HG02943 (cell line): ENCODE data around the gene GALNT11.
"Not testable (repeated sequence)": the region's sequence is repeated elsewhere in the genome, so short reads cannot be mapped to it uniquely, and the experiment has no call there.

Source experiments
- ATAC-seq: cut with Tn5 transposase; IDR thresholded peaks from one replicate; pipeline ENCODE4 v1.9.1; 2021; ENCODE audit warnings: mild to moderate bottlenecking, low read depth, moderate library complexity; ENCODE audit not compliant: unreplicated experiment

Gene GALNT11

GRCh38 chr7:152065800-152066344 is 40.4 kb downstream of the GALNT11 start:
- ATAC-seq = not testable (repeated sequence)

DNA sequence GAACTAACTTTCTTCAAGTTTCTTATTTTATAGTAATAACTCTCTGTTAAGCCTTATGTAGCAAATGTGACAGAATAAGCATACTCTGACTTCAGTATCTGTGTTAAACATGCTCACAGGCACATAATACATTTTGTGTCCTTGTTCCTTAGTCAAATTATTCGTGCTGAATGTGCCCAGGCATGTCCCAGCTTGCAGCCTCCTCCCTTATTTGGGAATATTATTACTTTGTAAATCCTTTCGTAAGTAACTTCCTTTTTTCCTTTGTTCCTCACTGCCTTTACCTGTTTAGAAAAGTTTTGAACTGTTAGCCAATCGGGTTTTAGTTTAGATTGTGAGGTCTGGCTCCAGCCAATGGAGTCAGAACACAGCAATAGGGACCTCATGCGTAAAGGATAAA is 46.9 kb downstream of the GALNT11 start:
- no peak for ATAC-seq

DNA sequence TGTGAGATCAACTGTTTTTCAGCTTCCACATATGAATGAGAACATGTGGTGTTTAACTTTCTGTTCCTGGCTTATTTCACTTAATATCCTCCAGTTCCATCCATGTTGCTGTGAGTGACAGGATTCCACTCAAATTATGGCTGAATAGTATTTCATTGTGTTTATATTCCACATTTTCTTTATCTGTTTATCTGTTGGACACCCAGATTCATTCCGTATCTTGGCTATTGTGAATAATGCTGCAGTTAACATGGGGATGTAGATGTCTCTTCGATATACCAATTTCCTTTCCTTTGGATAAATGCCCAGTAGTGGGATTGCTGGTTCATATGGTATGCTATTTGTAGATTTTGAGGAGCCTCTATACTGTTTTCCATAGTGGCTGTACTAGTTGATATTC is 47.9 kb downstream of the GALNT11 start:
- no peak for ATAC-seq

DNA sequence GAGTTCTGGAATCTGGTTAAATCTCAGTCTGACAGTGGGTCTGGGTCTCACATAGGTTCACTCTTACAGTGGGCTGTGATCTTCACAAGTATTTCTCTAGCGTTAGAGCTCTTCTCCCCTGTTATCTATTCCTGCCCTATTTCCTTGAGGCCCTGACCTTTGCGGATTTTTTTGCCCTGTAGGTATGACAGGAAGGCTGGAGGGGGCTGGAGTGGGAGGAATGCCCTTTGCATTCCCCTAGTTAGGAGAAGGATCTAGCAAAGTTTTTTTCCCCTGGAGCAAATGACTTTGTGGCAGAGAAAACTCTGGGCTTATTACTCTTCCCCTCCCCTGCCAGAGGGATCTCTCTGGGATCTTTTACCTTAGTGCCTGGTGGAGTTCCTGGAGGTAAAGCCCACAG is 49.2 kb downstream of the GALNT11 start:
- ATAC-seq = no peak

- ATAC-seq = not testable (repeated sequence)
Measured at GRCh38 chr7:152075379-152075778, 49.9 kb downstream of the GALNT11 start.

DNA sequence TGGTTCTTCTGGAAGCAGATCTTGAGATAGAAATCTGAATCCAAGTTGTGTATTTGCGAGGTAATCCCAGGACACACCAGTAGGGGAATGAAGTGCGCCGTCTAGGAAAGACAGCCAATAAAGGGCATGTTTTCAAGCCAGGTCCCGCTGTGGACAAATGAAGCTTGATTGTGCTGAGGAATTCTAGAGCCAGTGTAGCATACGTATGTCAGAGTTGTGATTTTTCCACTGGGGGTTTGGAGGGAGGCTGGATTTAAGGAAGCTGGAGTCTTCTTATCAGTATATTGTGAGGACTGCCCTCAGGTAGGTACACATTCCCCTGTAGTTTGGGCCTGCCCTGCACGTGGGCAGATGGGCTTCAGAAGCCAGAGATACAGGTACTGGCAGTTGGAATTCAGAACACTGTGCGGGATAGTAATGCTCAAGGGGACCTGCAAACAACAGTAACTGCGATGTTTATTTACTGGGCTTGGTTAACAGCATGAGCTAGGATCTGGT is 50.9 kb downstream of the GALNT11 start:
- ATAC-seq = no peak

DNA sequence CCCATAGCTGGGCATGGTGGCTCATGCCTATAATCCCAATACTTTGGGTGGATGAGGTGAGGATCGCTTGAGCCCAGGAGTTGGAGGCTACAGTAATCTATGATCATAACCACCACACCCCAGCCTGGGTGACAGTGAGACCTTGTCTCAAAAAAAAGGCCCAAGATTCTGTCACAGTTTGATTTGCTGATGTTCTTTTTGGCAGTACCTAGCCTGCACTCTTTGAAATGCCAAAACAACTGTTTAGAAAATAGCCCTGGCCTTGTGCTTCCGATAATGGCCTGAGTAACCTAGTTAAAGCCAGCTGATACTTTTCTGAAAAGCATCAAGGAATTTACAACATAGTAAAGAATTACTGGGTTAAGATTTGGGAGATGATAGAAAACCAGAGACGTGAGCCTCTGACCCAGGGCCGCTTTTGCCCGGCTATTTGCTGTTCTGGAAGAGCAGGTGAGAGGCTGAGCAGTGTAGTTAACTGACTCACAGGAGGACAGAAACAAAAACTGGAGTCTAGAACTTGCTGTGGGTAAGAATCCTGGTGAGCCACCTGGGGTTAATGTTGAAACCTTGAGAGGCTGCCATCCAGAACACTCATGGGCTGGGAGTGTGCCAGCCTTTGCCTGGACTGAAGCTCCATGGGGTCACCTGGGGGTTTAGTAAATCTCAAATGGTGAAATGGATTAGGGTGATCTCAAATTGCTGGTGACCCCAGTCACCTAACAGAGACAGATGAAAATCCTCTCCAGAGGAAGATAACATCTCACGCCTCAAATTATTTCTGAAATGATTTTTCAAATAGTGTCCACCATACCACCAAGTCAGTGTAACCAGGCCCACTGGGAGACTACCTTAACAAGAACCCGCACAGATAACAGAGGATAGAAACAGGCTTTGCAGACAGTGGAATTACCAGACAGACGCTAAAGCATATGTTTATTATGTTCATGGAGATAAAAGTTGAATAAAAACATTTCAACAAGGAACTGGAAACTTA is 51.8 kb downstream of the GALNT11 start:
- ATAC-seq = no peak

DNA sequence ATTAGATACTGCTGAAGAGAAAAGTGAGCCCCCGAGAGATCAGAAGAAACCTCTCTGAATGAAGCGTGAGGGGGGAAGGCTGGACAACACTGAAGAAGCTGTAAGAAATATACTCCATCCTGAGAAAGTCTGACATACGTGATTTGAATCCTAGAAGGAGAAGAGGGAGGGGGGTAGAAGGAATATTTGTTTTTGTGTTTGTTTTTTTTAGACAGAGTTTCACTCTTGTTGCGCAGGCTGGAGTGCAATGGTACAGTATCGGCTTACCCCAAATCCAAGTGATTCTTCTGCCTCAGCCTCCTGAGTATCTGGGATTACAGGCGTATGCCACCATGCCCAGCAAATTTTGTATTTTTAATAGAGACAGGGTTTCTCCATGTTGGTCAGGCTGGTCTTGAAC is 52.6 kb downstream of the GALNT11 start:
- no peak for ATAC-seq

GRCh38 chr7:152078786-152079185 is 53.3 kb downstream of the GALNT11 start:
- no peak for ATAC-seq

GRCh38 chr7:152081088-152081487 is 55.6 kb downstream of the GALNT11 start:
- ATAC-seq = no peak

GRCh38 chr7:152082073-152082721 is 56.7 kb downstream of the GALNT11 start:
- not testable (repeated sequence) for ATAC-seq

- no peak for ATAC-seq
Measured at GRCh38 chr7:152085131-152085530, 59.7 kb downstream of the GALNT11 start.

DNA sequence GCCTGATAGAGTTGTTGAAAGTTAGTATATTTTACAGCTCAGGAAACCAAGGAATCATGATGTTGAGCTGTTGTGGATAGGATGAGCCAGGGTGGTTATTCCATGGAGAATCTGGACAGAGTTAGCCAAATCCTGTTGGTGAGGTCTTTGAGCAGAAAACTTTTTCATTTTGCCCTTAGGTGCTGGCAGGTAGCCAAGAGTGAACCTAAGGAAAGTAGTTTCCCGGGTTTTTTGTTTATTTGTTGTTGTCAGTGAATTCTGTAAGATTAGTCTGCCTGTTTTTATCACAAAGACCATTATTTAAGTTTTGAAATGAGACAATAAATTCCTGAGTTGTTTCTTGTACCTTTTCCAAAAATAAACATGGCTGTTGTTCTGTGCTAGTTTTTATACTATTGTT is 61.0 kb downstream of the GALNT11 start:
- ATAC-seq = no peak

GRCh38 chr7:152089183-152089582 is 63.7 kb downstream of the GALNT11 start:
- no peak for ATAC-seq

DNA sequence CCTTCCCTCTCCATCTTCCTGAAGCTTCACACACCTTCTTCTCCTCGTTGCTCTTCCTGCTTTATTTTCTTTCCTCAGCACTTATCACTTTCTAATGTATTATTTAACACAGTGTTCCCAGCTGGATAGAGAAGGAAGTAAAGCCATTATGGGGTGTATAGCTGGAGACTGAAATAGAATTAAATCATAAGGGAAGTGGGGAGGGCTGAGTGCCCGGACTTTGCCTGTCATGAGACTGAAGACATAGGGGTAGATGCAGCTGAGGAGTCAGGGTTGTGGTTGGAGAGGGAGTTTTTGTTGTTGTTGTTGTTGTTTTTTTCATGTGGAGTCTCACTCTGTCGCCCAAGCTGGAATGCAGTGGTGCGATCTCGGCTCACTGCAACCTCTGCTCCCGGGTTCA is 65.3 kb downstream of the GALNT11 start:
- ATAC-seq = no peak

- no peak for ATAC-seq
Measured at GRCh38 chr7:152093717-152094116, 68.2 kb downstream of the GALNT11 start.

DNA sequence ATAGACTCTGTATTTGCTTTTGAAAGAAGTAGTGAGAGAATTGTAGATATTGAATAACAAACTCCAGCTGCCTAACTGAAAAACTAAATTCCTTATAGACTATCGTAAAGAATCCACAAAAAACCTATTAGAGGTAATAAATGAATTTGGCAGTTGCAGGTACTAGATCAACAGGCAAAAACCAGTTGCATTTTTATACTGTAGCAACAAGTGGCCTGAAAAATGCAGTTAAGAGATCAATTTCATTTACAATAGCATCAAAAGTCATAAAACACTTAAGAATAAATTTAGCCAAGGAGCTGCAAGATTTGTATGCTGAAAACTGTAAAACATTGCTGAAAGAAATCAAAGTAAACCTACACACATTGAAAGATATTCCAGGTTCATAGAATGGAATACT is 70.3 kb downstream of the GALNT11 start:
- ATAC-seq = no peak

DNA sequence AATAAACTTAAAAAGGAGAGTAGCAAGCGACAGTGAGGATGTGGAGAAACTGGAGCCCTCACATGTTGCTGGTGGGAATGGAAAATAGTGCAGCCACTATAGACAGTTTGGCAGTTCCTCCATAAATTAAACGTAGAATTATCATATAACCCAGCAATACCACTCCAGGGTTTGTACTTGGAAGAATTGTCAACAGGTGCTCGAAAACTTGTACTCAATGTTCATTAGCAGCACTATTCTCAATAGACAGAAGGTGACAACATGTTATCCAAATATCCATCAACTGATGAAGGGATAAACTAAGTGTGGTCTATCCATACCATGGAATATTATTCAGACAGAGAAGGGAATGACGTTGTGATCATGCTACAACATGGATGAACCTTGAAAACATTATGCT is 71.9 kb downstream of the GALNT11 start:
- no peak for ATAC-seq

- no peak for ATAC-seq
Measured at GRCh38 chr7:152103066-152103465, 77.6 kb downstream of the GALNT11 start.

DNA sequence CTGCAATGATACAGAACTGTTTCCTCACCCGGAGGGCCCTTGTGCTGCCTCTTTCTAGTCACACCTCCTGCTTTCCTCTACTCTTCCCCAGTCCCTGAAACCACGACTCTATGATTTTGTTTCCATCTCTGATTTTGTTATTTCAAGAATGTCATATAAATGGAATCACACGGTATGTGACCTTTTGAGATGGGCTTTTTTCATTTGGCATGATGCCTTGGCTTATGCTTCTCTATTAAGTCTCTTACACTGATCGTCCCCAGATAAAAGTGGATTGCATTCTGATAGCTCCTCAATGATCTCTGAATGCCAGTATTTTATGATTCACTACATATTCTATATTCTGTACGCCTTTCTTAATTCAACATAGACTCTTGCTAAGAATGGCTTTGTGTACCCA is 78.2 kb downstream of the GALNT11 start:
- no peak for ATAC-seq

GRCh38 chr7:152105205-152105604 is 79.7 kb downstream of the GALNT11 start:
- ATAC-seq = no peak
